ENCODE measurements around the gene ID1. TPM values are rescaled to one million over a fixed set of nuclear protein-coding genes. Genes with fewer than 3 reads are reported as not detected.

Gene ID1
- total and polyA plus RNA-seq, 2 donors from 2014 or later, result 189 to 293 TPM

DNA sequence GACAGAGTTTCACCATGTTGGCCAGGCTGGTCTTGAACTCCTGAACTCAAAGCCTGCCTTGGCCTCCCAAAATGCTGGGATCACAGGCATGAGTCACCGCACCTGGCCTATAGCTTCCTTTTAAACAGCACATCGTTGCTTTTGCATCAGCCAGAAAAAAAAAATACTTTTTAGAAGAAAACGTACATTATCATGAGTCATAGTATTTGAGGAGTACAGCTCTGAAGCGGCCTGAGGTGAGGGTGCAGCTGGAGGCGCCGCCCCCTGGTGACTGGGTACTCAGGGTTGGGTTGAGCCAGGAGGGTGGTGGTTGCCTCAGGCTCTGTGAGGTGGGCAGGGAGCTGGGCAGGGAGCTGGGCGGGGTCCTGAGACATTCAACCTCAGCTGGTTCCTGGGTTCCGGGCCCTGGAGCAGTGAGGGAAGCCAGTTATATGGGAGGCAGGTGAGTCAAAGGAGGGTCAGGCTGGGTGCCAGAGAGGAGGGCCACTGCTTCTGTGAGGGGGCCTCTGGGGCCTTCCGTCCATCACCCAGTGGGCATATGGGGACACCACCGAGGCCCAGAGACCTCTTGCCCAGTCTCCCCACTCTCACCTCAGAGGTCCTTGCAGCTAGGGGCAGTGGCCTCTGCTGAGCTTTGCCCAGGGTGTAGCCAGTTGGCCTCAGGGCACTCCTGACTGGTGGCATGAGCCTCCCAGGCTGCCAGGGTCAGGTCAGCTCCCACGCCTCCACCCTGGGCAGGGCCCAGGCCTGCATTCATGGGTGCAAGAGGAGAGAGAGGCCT lies 11.7 kb upstream of the ID1 start:
- H3K27me3 ChIP-seq (ENCODE audit: control insufficient read depth, insufficient read depth, low read length), result no peaks in the 10 kb centered on the region
- no peaks in the 10 kb centered on the region for H3K36me3 ChIP-seq (ENCODE audit: control insufficient read depth in 2 of 3, insufficient read depth in 3 of 3, low read length in 3 of 3)
- H3K9me3 ChIP-seq (ENCODE audit: control insufficient read depth in 2 of 3, insufficient read depth in 1 of 3, low read length in 3 of 3), result no peaks in the 10 kb centered on the region
- H3K27ac ChIP-seq (ENCODE audit: low read depth in 2 of 2, low read length in 2 of 2), result peak overlapping the region; percentile 25 to 61
- TF ChIP-seq, protein P1, sequence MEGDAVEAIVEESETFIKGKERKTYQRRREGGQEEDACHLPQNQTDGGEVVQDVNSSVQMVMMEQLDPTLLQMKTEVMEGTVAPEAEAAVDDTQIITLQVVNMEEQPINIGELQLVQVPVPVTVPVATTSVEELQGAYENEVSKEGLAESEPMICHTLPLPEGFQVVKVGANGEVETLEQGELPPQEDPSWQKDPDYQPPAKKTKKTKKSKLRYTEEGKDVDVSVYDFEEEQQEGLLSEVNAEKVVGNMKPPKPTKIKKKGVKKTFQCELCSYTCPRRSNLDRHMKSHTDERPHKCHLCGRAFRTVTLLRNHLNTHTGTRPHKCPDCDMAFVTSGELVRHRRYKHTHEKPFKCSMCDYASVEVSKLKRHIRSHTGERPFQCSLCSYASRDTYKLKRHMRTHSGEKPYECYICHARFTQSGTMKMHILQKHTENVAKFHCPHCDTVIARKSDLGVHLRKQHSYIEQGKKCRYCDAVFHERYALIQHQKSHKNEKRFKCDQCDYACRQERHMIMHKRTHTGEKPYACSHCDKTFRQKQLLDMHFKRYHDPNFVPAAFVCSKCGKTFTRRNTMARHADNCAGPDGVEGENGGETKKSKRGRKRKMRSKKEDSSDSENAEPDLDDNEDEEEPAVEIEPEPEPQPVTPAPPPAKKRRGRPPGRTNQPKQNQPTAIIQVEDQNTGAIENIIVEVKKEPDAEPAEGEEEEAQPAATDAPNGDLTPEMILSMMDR (IDR thresholded peaks at IDR 0.05; ENCODE audit: borderline replicate concordance, extremely low read depth, insufficient read depth), result no peak
- H3K4me3 ChIP-seq (ENCODE audit: low read length in 3 of 3), result no peak overlapping the region
- peaks cover 2 to 8% (median 8%) of the 10 kb centered on the region in 3 donors for H3K4me1 ChIP-seq (ENCODE audit: control insufficient read depth in 2 of 3, insufficient read depth in 2 of 3, low read depth in 1 of 3, low read length in 3 of 3)
- intact Hi-C loops (cut with DNase I), result no loop called here
- no peak overlapping the region for H3K9ac ChIP-seq (ENCODE audit: low read length in 3 of 3)
- FAIRE-seq, result no peak
- peak in 2 of 5 donors; percentile 38 to 97 for DNase-seq

DNA sequence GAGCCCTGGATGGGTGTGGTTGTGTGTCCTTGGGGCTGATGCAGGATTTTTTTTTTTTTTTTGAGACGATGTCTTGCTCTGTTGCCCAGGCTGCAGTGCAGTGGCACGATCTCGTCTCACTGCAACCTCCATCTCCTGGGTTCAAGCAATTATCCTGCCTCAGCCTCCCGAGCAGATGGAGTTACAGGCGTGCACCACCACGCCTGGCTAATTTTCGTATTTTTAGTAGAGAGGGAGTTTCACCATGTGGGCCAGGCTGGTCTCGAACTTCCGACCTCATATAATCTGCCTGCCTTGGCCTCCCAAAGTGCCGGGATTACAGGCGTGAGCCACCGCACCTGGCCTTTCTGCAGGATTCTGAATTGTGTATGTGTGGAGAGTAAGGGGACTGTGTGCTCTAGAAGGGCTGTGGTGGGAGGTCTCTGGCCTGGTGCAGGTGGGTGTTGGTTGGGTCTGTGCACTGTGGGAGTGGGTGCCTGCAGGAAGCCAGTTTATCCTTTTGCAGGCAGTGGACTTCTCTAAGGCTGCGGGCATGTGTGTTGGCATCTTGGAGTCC lies 11.0 kb upstream of the ID1 start:
- FAIRE-seq (no peak), DNase-seq (no peak)
- Histone ChIP-seq H3K9me3 (ENCODE audit: control insufficient read depth in 2 of 3, insufficient read depth in 1 of 3, low read length in 3 of 3) (no peaks in the 10 kb centered on the region), H3K27ac (ENCODE audit: low read depth in 2 of 2, low read length in 2 of 2) (peak overlapping the region in 1 of 2 donors; percentile 61), H3K4me1 (ENCODE audit: control insufficient read depth in 2 of 3, insufficient read depth in 2 of 3, low read depth in 1 of 3, low read length in 3 of 3) (peaks cover 2 to 8% (median 8%) of the 10 kb centered on the region in 3 donors), H3K9ac (ENCODE audit: low read length in 3 of 3) (peak overlapping the region in 1 of 3 donors; percentile 40), H3K27me3 (ENCODE audit: control insufficient read depth, insufficient read depth, low read length) (no peaks in the 10 kb centered on the region), H3K4me3 (ENCODE audit: low read length in 3 of 3) (no peak overlapping the region), H3K36me3 (ENCODE audit: control insufficient read depth in 2 of 3, insufficient read depth in 3 of 3, low read length in 3 of 3) (no peaks in the 10 kb centered on the region)
- TF ChIP-seq, protein P1 (IDR thresholded peaks at IDR 0.05; ENCODE audit: borderline replicate concordance, extremely low read depth, insufficient read depth), result no peak
- intact Hi-C loops (cut with DNase I), result no loop called here

DNA sequence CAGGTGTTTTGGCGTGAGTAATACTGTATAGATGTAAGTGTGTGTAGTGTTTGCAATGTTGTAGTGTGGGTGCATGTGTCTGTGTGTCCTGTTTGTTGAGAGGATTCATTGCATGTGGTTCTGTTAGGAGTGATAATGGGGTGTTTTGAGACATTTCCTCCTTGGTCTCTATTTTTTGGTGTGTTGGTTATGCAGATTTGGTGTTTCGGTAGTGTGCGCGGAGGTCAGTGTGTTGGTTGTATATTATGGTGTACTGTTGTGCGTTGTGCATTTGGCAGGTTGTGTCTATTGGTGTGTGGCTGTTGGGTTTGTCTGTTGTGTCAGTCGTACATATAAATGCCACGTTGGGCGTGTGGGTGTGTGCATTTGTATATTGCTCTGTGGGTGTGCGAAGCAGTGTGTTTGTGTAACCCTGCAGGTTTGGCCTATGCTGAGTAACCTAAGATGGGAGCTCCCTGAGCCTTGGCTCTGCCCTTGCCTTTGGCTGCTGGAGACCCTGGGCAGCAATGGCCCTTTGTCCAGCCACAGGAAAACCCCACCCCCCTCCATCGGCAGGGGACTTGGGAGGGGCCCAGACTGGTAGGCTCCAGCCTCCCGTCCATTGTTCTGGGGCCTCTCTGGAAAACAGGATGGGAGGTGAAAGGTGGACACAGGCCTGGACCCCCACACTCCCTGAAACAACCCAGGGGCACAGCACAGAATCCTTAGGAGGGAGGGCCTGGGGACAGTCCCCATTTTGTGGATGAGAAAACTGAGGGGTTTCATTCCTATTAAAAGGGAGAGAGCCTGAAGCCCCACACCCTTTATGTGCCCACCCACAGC lies 10.3 kb upstream of the ID1 start:
- Histone ChIP-seq H3K9ac (ENCODE audit: low read length in 3 of 3) (peak overlapping the region in 1 of 3 donors; percentile 40), H3K27me3 (ENCODE audit: control insufficient read depth, insufficient read depth, low read length) (no peaks in the 10 kb centered on the region), H3K4me3 (ENCODE audit: low read length in 3 of 3) (no peak overlapping the region), H3K4me1 (ENCODE audit: control insufficient read depth in 2 of 3, insufficient read depth in 2 of 3, low read depth in 1 of 3, low read length in 3 of 3) (peaks cover 2 to 8% (median 8%) of the 10 kb centered on the region in 3 donors), H3K36me3 (ENCODE audit: control insufficient read depth in 2 of 3, insufficient read depth in 3 of 3, low read length in 3 of 3) (no peaks in the 10 kb centered on the region), H3K9me3 (ENCODE audit: control insufficient read depth in 2 of 3, insufficient read depth in 1 of 3, low read length in 3 of 3) (no peaks in the 10 kb centered on the region), H3K27ac (ENCODE audit: low read depth in 2 of 2, low read length in 2 of 2) (peak overlapping the region; percentile 16 to 61)
- DNase-seq (peak; percentile 60 to 88 (median 79)), FAIRE-seq (no peak)
- intact Hi-C loops (cut with DNase I), result no loop called here
- TF ChIP-seq, protein P1 (IDR thresholded peaks at IDR 0.05; ENCODE audit: borderline replicate concordance, extremely low read depth, insufficient read depth), result no peak
